HG02763 (cell line): ENCODE data around the gene ATP5PD.
A peak's percentile ranks its signal among the peaks of the same experiment; 100 is the strongest.

Source experiments
- ATAC-seq: cut with Tn5 transposase; IDR thresholded peaks from one replicate; pipeline ENCODE4 v1.9.1; 2021; ENCODE audit warnings: mild to moderate bottlenecking, moderate library complexity; ENCODE audit not compliant: unreplicated experiment

Gene ATP5PD

GRCh38 chr17:75046407-75047289, at the start of gene ATP5PD, which contains the start of gene KCTD2:
ATP5PD (minus strand) TSS chr17:75046969; CDS start chr17:75042650, 4,319 bp downstream.
KCTD2 (plus strand) TSS chr17:75047225; CDS start chr17:75047251, 26 bp downstream.
- ATAC-seq: peak; percentile 93

- no peak for ATAC-seq
Observed at GRCh38 chr17:75096082-75096625, 49.4 kb upstream of the ATP5PD start.

GRCh38 chr17:75094871-75095399, 48.2 kb upstream of the ATP5PD start:
- no peak for ATAC-seq

GRCh38 chr17:75093548-75094158, 46.9 kb upstream of the ATP5PD start:
- no peak for ATAC-seq

GRCh38 chr17:75091855-75092327, 45.1 kb upstream of the ATP5PD start:
- ATAC-seq: no peak

GRCh38 chr17:75090871-75091854, 44.4 kb upstream of the ATP5PD start:
- ATAC-seq: no peak

GRCh38 chr17:75088465-75089417, 42.0 kb upstream of the ATP5PD start:
- no peak for ATAC-seq

GRCh38 chr17:75087558-75088453, 41.0 kb upstream of the ATP5PD start, which contains the start of gene SLC16A5:
SLC16A5 (plus strand) TSS chr17:75087954; CDS start chr17:75093637, 5,683 bp downstream.
- ATAC-seq: peak; percentile 55

- no peak for ATAC-seq
Observed at GRCh38 chr17:75087182-75087557, 40.4 kb upstream of the ATP5PD start.

GRCh38 chr17:75086496-75087181, 39.9 kb upstream of the ATP5PD start:
- no peak for ATAC-seq

- ATAC-seq: no peak
Observed at GRCh38 chr17:75084039-75084660, 37.4 kb upstream of the ATP5PD start.

- no peak for ATAC-seq
Observed at GRCh38 chr17:75082683-75083082, 35.9 kb upstream of the ATP5PD start.

GRCh38 chr17:75081611-75082540, 35.1 kb upstream of the ATP5PD start:
- no peak for ATAC-seq

GRCh38 chr17:75079023-75079373, 32.2 kb upstream of the ATP5PD start:
- ATAC-seq: no peak

- ATAC-seq: no peak
Observed at GRCh38 chr17:75078284-75079022, 31.7 kb upstream of the ATP5PD start.
